Brain microvascular endothelial cell (primary cell): Measurements from ENCODE around the gene KCNQ1OT1.

Experiments used
- DNase-seq: peaks from one replicate; pipeline ENCODE4 v3.0.0-alpha.2; 2020
- H3K27ac ChIP-seq: fragments of 250-450 bp; sonication (Bioruptor Pico); 2 replicates; pipeline ENCODE4 v1.5.1; 2020; ENCODE audit warnings: mild to moderate bottlenecking, moderate library complexity
- H3K27me3 ChIP-seq: fragments of 250-450 bp; sonication (Bioruptor Pico); replicated peaks from 2 replicates; pipeline ENCODE4 v1.5.1; 2020; ENCODE audit warnings: mild to moderate bottlenecking
- H3K36me3 ChIP-seq: fragments of 250-450 bp; sonication (Bioruptor Pico); replicated peaks from 2 replicates; pipeline ENCODE4 v1.5.1; 2020; ENCODE audit warnings: mild to moderate bottlenecking
- H3K4me3 ChIP-seq: 2 replicates; pipeline ENCODE4 v1.5.1; 2011; ENCODE audit warnings: low read depth, mild to moderate bottlenecking, control low read depth, low read length, moderate library complexity
- CTCF ChIP-seq: IDR thresholded peaks from 2 replicates; pipeline ENCODE4 v1.5.1; 2011; ENCODE audit warnings: low read depth, mild to moderate bottlenecking, moderate library complexity, low read length, control low read depth, inconsistent platforms; ENCODE audit errors: missing control alignments
- in situ Hi-C: cut with HindIII; loops from 2 replicates; pipeline ENCODE4 v1.10.0; 2017; ENCODE audit warnings: low sequenced_read_pairs, low pct_ligation_motif_present

The KCNQ1OT1 gene

GRCh38 chr11:2699531-2700414 is at the start of gene KCNQ1OT1:
Gene KCNQ1OT1 (minus strand): TSS chr11:2699994.
- H3K36me3 ChIP-seq, result no peaks in the 10 kb centered on the region
- DNase-seq, result peak; percentile 88
- H3K4me3 ChIP-seq, result peak within 1 kb of the TSS; percentile 79
- in situ Hi-C loops, result no loop called here
- peak within 1 kb of the TSS; percentile 84 for H3K27ac ChIP-seq
- no peak for TF ChIP-seq CTCF
- H3K27me3 ChIP-seq, result no peaks in the 10 kb centered on the region

- H3K36me3 ChIP-seq, result no peaks in the 10 kb centered on the region
- no peak for DNase-seq
- TF ChIP-seq CTCF, result no peak
- no peak overlapping the region for H3K27ac ChIP-seq
- no peak overlapping the region for H3K4me3 ChIP-seq
- H3K27me3 ChIP-seq, result no peaks in the 10 kb centered on the region
- in situ Hi-C loops, result no loop called here
Observed at GRCh38 chr11:2748814-2749554, 49.2 kb upstream of the KCNQ1OT1 start.

GRCh38 chr11:2748061-2748813 is 48.4 kb upstream of the KCNQ1OT1 start:
- no peaks in the 10 kb centered on the region for H3K27me3 ChIP-seq
- in situ Hi-C loops, result no loop called here
- DNase-seq, result no peak
- H3K4me3 ChIP-seq, result no peak overlapping the region
- no peaks in the 10 kb centered on the region for H3K36me3 ChIP-seq
- H3K27ac ChIP-seq, result no peak overlapping the region
- no peak for TF ChIP-seq CTCF

- Histone ChIP-seq H3K27ac (no peak overlapping the region), H3K4me3 (no peak overlapping the region), H3K36me3 (no peaks in the 10 kb centered on the region), H3K27me3 (no peaks in the 10 kb centered on the region)
- TF ChIP-seq CTCF, result no peak
- in situ Hi-C loops, result no loop called here
- no peak for DNase-seq
Observed at GRCh38 chr11:2747248-2748027, 47.6 kb upstream of the KCNQ1OT1 start.
